Measurements from ENCODE around the gene AP1M2. TPM values are rescaled to one million over a fixed set of nuclear protein-coding genes. Genes with fewer than 3 reads are reported as not detected.

AP1M2 gene
- total RNA-seq, 1 experiment from 2014 or later, result not detected

- Histone ChIP-seq H3K9me3 (ENCODE audit: low read length) (no peaks in the 10 kb centered on the region), H3K4me2 (ENCODE audit: low read depth, low read length, poor library complexity, severe bottlenecking) (peak within 1 kb of the TSS; percentile 97), H3K9me2 (replicated peaks; ENCODE audit: insufficient read depth, low read length) (no peaks in the 10 kb centered on the region), H3K36me3 (ENCODE audit: insufficient read depth, low read length) (peaks cover 6% of the 10 kb centered on the region; the same call in 1 of the 2 replicates), H3K9ac (ENCODE audit: low read length) (peak within 1 kb of the TSS; percentile 77), H3K27ac (ENCODE audit: low read length) (peak within 1 kb of the TSS; percentile 88), H3K27me3 (ENCODE audit: low read length) (no peaks in the 10 kb centered on the region), H3K79me2 (ENCODE audit: low read length) (peaks cover 17% of the 10 kb centered on the region), H3K4me3 (ENCODE audit: low read length) (peak within 1 kb of the TSS; percentile 76), H3K4me1 (ENCODE audit: low read length) (peaks cover 40% of the 10 kb centered on the region), H2AFZ (ENCODE audit: low read length) (peak within 1 kb of the TSS; percentile 87; the same call in 1 of the 2 replicates), H4K20me1 (ENCODE audit: insufficient read depth, low read depth, low read length) (no peaks in the 10 kb centered on the region)
- DNase-seq, result peak; percentile 100
Observed at GRCh38 chr19:10568826-10569651, 18.1 kb downstream of the AP1M2 start, which contains the start of gene CDKN2D. CDKN2D (minus strand) TSS chr19:10568979; CDS start chr19:10568653, 326 bp downstream.

DNA sequence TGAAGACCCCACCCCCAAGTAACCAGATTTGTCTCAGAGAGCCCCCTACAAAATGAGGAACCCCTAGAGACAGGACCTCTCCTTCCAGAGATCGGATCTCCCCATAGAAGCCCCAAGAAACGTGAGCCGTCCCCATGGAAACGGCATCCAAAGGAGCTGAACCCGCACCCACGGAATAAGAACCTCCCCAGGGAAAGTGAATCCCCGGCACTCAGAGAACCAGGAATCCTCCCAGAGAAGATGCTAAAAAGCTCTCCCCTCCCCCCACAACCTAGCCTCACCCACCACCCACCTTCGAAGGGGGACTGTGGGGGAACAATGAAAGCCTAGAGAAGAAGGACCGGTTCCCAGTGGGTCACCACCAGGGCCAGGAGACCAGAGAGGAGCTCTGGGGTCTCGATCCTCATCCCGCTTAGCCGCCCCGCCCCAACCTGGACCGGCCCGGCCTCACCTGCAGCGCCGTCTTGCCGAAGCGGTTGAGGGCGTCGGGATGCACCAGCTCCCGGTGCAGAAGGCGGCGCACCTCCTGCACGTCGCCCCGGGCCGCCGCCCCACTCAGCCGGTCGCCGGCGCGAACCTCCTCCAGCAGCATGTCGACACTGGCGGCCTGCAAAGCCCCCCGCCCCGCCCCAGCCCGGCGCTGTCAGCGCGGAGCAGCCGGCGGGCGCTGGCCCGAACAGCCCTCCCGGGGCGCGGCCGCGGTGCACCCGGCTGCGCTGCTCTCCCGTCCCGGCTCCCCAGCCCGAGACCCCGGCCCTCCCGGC, 18.9 kb downstream of the AP1M2 start:
- no peak overlapping the region for H2AFZ ChIP-seq (ENCODE audit: low read length)
- peak; percentile 66 for DNase-seq
- no peaks in the 10 kb centered on the region for H3K9me3 ChIP-seq (ENCODE audit: low read length)
- H3K27me3 ChIP-seq (ENCODE audit: low read length), result no peaks in the 10 kb centered on the region
- no peaks in the 10 kb centered on the region for H3K9me2 ChIP-seq (replicated peaks; ENCODE audit: insufficient read depth, low read length)
- H3K9ac ChIP-seq (ENCODE audit: low read length), result peak overlapping the region; percentile 70
- H3K36me3 ChIP-seq (ENCODE audit: insufficient read depth, low read length), result peaks cover 6% of the 10 kb centered on the region; the same call in 1 of the 2 replicates
- H3K4me1 ChIP-seq (ENCODE audit: low read length), result peaks cover 40% of the 10 kb centered on the region
- H3K4me3 ChIP-seq (ENCODE audit: low read length), result peak overlapping the region; percentile 75
- H3K27ac ChIP-seq (ENCODE audit: low read length), result no peak overlapping the region
- peaks cover 20% of the 10 kb centered on the region for H3K79me2 ChIP-seq (ENCODE audit: low read length)
- no peaks in the 10 kb centered on the region for H4K20me1 ChIP-seq (ENCODE audit: insufficient read depth, low read depth, low read length)
- H3K4me2 ChIP-seq (ENCODE audit: low read depth, low read length, poor library complexity, severe bottlenecking), result peak overlapping the region; percentile 97

GRCh38 chr19:10567656-10568055, 19.5 kb downstream of the AP1M2 start:
- H3K27me3 ChIP-seq (ENCODE audit: low read length), result no peaks in the 10 kb centered on the region
- H3K9ac ChIP-seq (ENCODE audit: low read length), result peak overlapping the region; percentile 70
- peak overlapping the region; percentile 97 for H3K4me2 ChIP-seq (ENCODE audit: low read depth, low read length, poor library complexity, severe bottlenecking)
- H2AFZ ChIP-seq (ENCODE audit: low read length), result no peak overlapping the region
- peaks cover 40% of the 10 kb centered on the region for H3K4me1 ChIP-seq (ENCODE audit: low read length)
- H3K9me3 ChIP-seq (ENCODE audit: low read length), result no peaks in the 10 kb centered on the region
- no peak overlapping the region for H3K27ac ChIP-seq (ENCODE audit: low read length)
- no peaks in the 10 kb centered on the region for H3K9me2 ChIP-seq (replicated peaks; ENCODE audit: insufficient read depth, low read length)
- H4K20me1 ChIP-seq (ENCODE audit: insufficient read depth, low read depth, low read length), result no peaks in the 10 kb centered on the region
- peaks cover 7% of the 10 kb centered on the region for H3K36me3 ChIP-seq (ENCODE audit: insufficient read depth, low read length)
- H3K79me2 ChIP-seq (ENCODE audit: low read length), result peaks cover 20% of the 10 kb centered on the region
- no peak for DNase-seq
- peak overlapping the region; percentile 75 for H3K4me3 ChIP-seq (ENCODE audit: low read length)

DNA sequence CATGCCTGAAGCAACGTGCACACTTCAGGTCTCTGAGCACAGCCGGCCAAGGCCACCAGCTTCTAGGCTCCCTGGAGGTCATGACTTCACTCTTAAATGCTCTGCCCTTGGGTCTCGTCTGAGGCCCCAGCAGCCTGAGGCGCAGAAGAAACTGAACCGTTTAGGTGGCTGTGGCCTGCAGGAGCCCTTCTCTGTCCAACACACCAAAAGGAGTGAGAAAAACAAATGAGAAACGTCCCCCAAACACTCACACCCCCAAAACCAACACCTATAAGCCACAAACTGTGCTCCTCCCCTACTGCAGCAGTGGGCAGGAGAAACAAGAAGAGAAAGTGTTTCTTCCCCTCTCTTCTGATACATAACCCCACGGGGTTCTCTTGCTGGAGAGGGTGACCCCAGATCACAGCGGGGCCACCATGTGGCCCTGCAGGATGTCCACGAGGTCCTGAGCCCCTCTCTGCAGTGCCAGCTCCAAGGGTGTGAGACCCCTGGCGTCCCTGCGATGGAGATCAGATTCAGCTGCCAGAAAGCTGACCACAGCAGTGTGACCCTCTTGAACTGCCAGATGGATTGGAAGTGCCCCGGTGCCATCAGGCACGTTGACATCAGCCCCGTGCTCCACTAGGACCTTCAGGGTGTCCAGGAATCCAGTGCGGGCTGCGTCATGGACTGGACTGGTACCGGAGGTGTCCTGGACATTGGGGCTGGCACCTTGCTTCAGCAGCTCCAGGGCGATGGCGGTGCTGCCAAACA, 20.3 kb downstream of the AP1M2 start:
- Histone ChIP-seq H3K9me2 (replicated peaks; ENCODE audit: insufficient read depth, low read length) (no peaks in the 10 kb centered on the region), H3K9ac (ENCODE audit: low read length) (peak overlapping the region; percentile 71), H3K79me2 (ENCODE audit: low read length) (peaks cover 20% of the 10 kb centered on the region), H3K4me1 (ENCODE audit: low read length) (peaks cover 40% of the 10 kb centered on the region), H3K27ac (ENCODE audit: low read length) (peak overlapping the region; percentile 54), H2AFZ (ENCODE audit: low read length) (peak overlapping the region; percentile 11; the same call in 1 of the 2 replicates), H4K20me1 (ENCODE audit: insufficient read depth, low read depth, low read length) (no peaks in the 10 kb centered on the region), H3K4me3 (ENCODE audit: low read length) (peak overlapping the region; percentile 99), H3K27me3 (ENCODE audit: low read length) (no peaks in the 10 kb centered on the region), H3K9me3 (ENCODE audit: low read length) (no peaks in the 10 kb centered on the region), H3K4me2 (ENCODE audit: low read depth, low read length, poor library complexity, severe bottlenecking) (peak overlapping the region; percentile 97), H3K36me3 (ENCODE audit: insufficient read depth, low read length) (peaks cover 11% of the 10 kb centered on the region)
- DNase-seq, result peak; percentile 70

- peak overlapping the region; percentile 54 for H3K27ac ChIP-seq (ENCODE audit: low read length)
- H3K27me3 ChIP-seq (ENCODE audit: low read length), result no peaks in the 10 kb centered on the region
- peaks cover 40% of the 10 kb centered on the region for H3K4me1 ChIP-seq (ENCODE audit: low read length)
- H3K36me3 ChIP-seq (ENCODE audit: insufficient read depth, low read length), result peaks cover 13% of the 10 kb centered on the region
- H3K9me3 ChIP-seq (ENCODE audit: low read length), result no peaks in the 10 kb centered on the region
- H3K4me2 ChIP-seq (ENCODE audit: low read depth, low read length, poor library complexity, severe bottlenecking), result peak overlapping the region; percentile 97
- no peak for DNase-seq
- peak overlapping the region; percentile 99 for H3K4me3 ChIP-seq (ENCODE audit: low read length)
- H4K20me1 ChIP-seq (ENCODE audit: insufficient read depth, low read depth, low read length), result no peaks in the 10 kb centered on the region; the same call in 1 of the 2 replicates
- no peaks in the 10 kb centered on the region for H3K9me2 ChIP-seq (replicated peaks; ENCODE audit: insufficient read depth, low read length)
- H3K79me2 ChIP-seq (ENCODE audit: low read length), result peaks cover 20% of the 10 kb centered on the region
- 0 out of 2 replicates have a peak overlapping the region, but pooled peaks have one; percentile 11 for H2AFZ ChIP-seq (ENCODE audit: low read length)
- peak overlapping the region; percentile 71 for H3K9ac ChIP-seq (ENCODE audit: low read length)
Observed at GRCh38 chr19:10566408-10566657, 20.8 kb downstream of the AP1M2 start.

GRCh38 chr19:10565567-10566407, 21.3 kb downstream of the AP1M2 start, which contains the start of gene KRI1:
KRI1 (minus strand) TSS chr19:10566010; CDS start chr19:10565999, 11 bp downstream.
- Histone ChIP-seq H3K79me2 (ENCODE audit: low read length) (peaks cover 20% of the 10 kb centered on the region), H3K4me3 (ENCODE audit: low read length) (peak within 1 kb of the TSS; percentile 99), H3K36me3 (ENCODE audit: insufficient read depth, low read length) (peaks cover 15% of the 10 kb centered on the region), H3K9me3 (ENCODE audit: low read length) (no peaks in the 10 kb centered on the region), H3K27me3 (ENCODE audit: low read length) (no peaks in the 10 kb centered on the region), H3K9me2 (replicated peaks; ENCODE audit: insufficient read depth, low read length) (no peaks in the 10 kb centered on the region), H3K4me2 (ENCODE audit: low read depth, low read length, poor library complexity, severe bottlenecking) (peak within 1 kb of the TSS; percentile 97), H3K9ac (ENCODE audit: low read length) (peak within 1 kb of the TSS; percentile 95), H2AFZ (ENCODE audit: low read length) (peak within 1 kb of the TSS; percentile 32; the same call in 1 of the 2 replicates), H3K4me1 (ENCODE audit: low read length) (peaks cover 40% of the 10 kb centered on the region), H3K27ac (ENCODE audit: low read length) (peak within 1 kb of the TSS; percentile 73), H4K20me1 (ENCODE audit: insufficient read depth, low read depth, low read length) (no peaks in the 10 kb centered on the region; the same call in 1 of the 2 replicates)
- peak; percentile 99 for DNase-seq

GRCh38 chr19:10565028-10565566, 22.0 kb downstream of the AP1M2 start:
- Histone ChIP-seq H3K9me2 (replicated peaks; ENCODE audit: insufficient read depth, low read length) (no peaks in the 10 kb centered on the region), H3K9me3 (ENCODE audit: low read length) (no peaks in the 10 kb centered on the region), H3K27me3 (ENCODE audit: low read length) (no peaks in the 10 kb centered on the region), H4K20me1 (ENCODE audit: insufficient read depth, low read depth, low read length) (no peaks in the 10 kb centered on the region; the same call in 1 of the 2 replicates), H3K9ac (ENCODE audit: low read length) (peak overlapping the region; percentile 95), H3K4me2 (ENCODE audit: low read depth, low read length, poor library complexity, severe bottlenecking) (peak overlapping the region; percentile 92), H3K4me1 (ENCODE audit: low read length) (peaks cover 40% of the 10 kb centered on the region), H2AFZ (ENCODE audit: low read length) (peak overlapping the region; percentile 32; the same call in 1 of the 2 replicates), H3K79me2 (ENCODE audit: low read length) (peaks cover 20% of the 10 kb centered on the region), H3K36me3 (ENCODE audit: insufficient read depth, low read length) (peaks cover 20% of the 10 kb centered on the region), H3K27ac (ENCODE audit: low read length) (peak overlapping the region; percentile 73), H3K4me3 (ENCODE audit: low read length) (peak overlapping the region; percentile 99)
- peak; percentile 85 for DNase-seq

All from Karpas-422 (cell line).